Astrocyte (in vitro differentiated cells and primary cell): ENCODE measurements around the gene SGPL1. TPM values are rescaled to one million over a fixed set of nuclear protein-coding genes. Genes with fewer than 3 reads are reported as not detected.

Experiments
- DNase-seq: peaks from one replicate; pipeline ENCODE4 v3.0.0-alpha.2; 2010; ENCODE audit warnings: low read depth
- FAIRE-seq: peaks from 2 replicates; lab custom pipeline; 2011; peaks lifted over from hg19 to GRCh38; lab: Jason Lieb, UNC
- H2AFZ ChIP-seq: 2 replicates; pipeline ENCODE4 v1.6.0; 2012; ENCODE audit warnings: low read depth, low read length, inconsistent platforms
- H3K27ac ChIP-seq: 2 replicates; pipeline ENCODE4 v1.5.1; 2011; ENCODE audit warnings: low read depth, low read length, inconsistent platforms
- H3K27me3 ChIP-seq: 2 replicates; pipeline ENCODE4 v1.6.0; 2011; ENCODE audit warnings: low read length, inconsistent platforms; ENCODE audit not compliant: insufficient read depth
- H3K36me3 ChIP-seq: 2 replicates; pipeline ENCODE4 v1.5.1; 2011; ENCODE audit warnings: low read length, inconsistent platforms; ENCODE audit not compliant: insufficient read depth
- H3K4me1 ChIP-seq: 2 replicates; pipeline ENCODE4 v1.5.1; 2011; ENCODE audit warnings: low read length, inconsistent platforms; ENCODE audit not compliant: insufficient read depth
- H3K4me2 ChIP-seq: 2 replicates; pipeline ENCODE4 v1.6.0; 2012; ENCODE audit warnings: low read length, inconsistent platforms
- H3K4me3 ChIP-seq: 2 replicates; pipeline ENCODE4 v1.5.1; 2011; ENCODE audit warnings: low read depth, mild to moderate bottlenecking, low read length, inconsistent platforms; ENCODE audit not compliant: insufficient read depth
- H3K79me2 ChIP-seq: 2 replicates; pipeline ENCODE4 v1.6.0; 2012; ENCODE audit warnings: mild to moderate bottlenecking, low read length, inconsistent platforms; ENCODE audit not compliant: insufficient read depth
- H3K9ac ChIP-seq: 2 replicates; pipeline ENCODE4 v1.6.0; 2012; ENCODE audit warnings: mild to moderate bottlenecking, low read length, inconsistent platforms
- H3K9me3 ChIP-seq: 2 replicates; pipeline ENCODE4 v1.5.1; 2012; ENCODE audit warnings: low read depth, mild to moderate bottlenecking, low read length, inconsistent platforms; ENCODE audit not compliant: insufficient read depth
- H4K20me1 ChIP-seq: 2 replicates; pipeline ENCODE4 v1.6.0; 2012; ENCODE audit warnings: low read length, inconsistent platforms; ENCODE audit not compliant: insufficient read depth
- H3K27ac Mint-ChIP-seq: one replicate; pipeline ENCODE4 v1.8.0; 2021; ENCODE audit warnings: mild to moderate bottlenecking, mixed read lengths; ENCODE audit not compliant: unreplicated experiment
- H3K27me3 Mint-ChIP-seq: one replicate; pipeline ENCODE4 v1.8.0; 2021; ENCODE audit warnings: low read depth, mixed read lengths; ENCODE audit not compliant: unreplicated experiment
- H3K36me3 Mint-ChIP-seq: one replicate; pipeline ENCODE4 v1.8.0; 2021; ENCODE audit warnings: low read depth, mixed read lengths; ENCODE audit not compliant: unreplicated experiment
- H3K4me1 Mint-ChIP-seq: one replicate; pipeline ENCODE4 v1.8.0; 2021; ENCODE audit warnings: low read depth, mixed read lengths; ENCODE audit not compliant: unreplicated experiment
- H3K4me3 Mint-ChIP-seq: one replicate; pipeline ENCODE4 v1.8.0; 2021; ENCODE audit warnings: mild to moderate bottlenecking, moderate library complexity, mixed read lengths; ENCODE audit not compliant: unreplicated experiment
- H3K9me3 Mint-ChIP-seq: one replicate; pipeline ENCODE4 v1.8.0; 2021; ENCODE audit warnings: mild to moderate bottlenecking, mixed read lengths; ENCODE audit not compliant: unreplicated experiment
- EZH2 ChIP-seq: IDR thresholded peaks from 2 replicates; pipeline ENCODE4 v1.6.1; 2012; ENCODE audit warnings: mild to moderate bottlenecking, low read length, inconsistent platforms; ENCODE audit not compliant: insufficient read depth
- total RNA-seq: library from RNA; stranded (reverse); gene quantifications from 2 replicates; pipeline ENCODE4 v1.2.1, GENCODE V29; 2021
- TF ChIP-seq, protein P1 (sequence below): IDR thresholded peaks from 2 replicates; pipeline ENCODE4 v1.5.1; 2011; ENCODE audit warnings: low read depth, mild to moderate bottlenecking, inconsistent platforms, low read length, moderate library complexity; ENCODE audit not compliant: insufficient read depth

The SGPL1 gene
- total RNA-seq, 1 donor from 2014 or later = 101 TPM

DNA sequence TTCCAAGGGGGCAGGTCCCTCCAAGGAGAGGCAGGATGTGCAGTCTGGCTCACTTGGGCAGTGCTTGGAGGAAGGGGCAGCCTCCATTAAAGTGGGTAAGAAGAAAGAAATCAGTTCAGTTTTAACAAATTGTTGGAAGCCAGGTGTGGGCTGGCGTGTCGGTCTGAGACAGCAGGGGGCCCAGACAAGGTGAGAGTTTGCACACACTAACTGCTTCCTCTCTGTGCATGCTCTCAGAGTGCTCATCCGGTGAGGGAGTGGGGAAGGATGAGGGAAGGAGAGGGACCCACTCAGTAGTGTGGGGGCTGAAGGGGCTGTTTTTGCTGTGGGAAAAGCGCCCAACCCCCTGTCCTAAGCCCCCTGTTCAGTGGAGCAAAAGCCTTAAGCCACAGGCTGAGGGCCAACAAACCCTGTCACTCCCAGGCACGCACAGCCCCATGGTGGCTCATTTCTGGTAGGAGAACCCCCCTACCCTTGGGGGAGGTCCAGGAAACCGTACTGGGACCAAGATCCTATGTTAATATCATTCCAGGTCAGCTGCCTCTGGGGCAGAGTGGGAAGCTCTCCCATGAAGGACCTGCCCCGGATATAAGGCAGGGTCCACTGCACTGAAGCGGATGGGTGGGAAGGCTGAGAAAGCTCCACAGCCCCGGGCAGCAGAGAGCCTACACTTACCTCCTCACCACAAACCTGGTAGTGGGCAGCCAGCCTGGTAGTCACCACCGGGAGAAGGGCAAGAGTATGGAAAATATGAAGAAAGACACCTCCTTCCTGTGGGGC, 77.7 kb downstream of the SGPL1 start:
- no peak overlapping the region for H3K4me3 ChIP-seq
- H3K9me3 ChIP-seq = no peaks in the 10 kb centered on the region
- H3K9me3 Mint-ChIP-seq = no peaks in the 10 kb centered on the region
- no peak for FAIRE-seq
- H3K27ac Mint-ChIP-seq = no peak overlapping the region
- H3K4me1 Mint-ChIP-seq = peaks cover 7% of the 10 kb centered on the region
- no peak overlapping the region for H3K27ac ChIP-seq
- no peak for DNase-seq
- H3K9ac ChIP-seq = no peak overlapping the region
- H3K4me3 Mint-ChIP-seq = no peak overlapping the region
- no peaks in the 10 kb centered on the region for H3K79me2 ChIP-seq
- no peaks in the 10 kb centered on the region for H4K20me1 ChIP-seq
- no peaks in the 10 kb centered on the region for H3K36me3 Mint-ChIP-seq
- no peaks in the 10 kb centered on the region for H3K27me3 Mint-ChIP-seq
- no peak for TF ChIP-seq EZH2
- TF ChIP-seq, protein P1, sequence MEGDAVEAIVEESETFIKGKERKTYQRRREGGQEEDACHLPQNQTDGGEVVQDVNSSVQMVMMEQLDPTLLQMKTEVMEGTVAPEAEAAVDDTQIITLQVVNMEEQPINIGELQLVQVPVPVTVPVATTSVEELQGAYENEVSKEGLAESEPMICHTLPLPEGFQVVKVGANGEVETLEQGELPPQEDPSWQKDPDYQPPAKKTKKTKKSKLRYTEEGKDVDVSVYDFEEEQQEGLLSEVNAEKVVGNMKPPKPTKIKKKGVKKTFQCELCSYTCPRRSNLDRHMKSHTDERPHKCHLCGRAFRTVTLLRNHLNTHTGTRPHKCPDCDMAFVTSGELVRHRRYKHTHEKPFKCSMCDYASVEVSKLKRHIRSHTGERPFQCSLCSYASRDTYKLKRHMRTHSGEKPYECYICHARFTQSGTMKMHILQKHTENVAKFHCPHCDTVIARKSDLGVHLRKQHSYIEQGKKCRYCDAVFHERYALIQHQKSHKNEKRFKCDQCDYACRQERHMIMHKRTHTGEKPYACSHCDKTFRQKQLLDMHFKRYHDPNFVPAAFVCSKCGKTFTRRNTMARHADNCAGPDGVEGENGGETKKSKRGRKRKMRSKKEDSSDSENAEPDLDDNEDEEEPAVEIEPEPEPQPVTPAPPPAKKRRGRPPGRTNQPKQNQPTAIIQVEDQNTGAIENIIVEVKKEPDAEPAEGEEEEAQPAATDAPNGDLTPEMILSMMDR = no peak
- no peak overlapping the region for H2AFZ ChIP-seq
- no peaks in the 10 kb centered on the region for H3K36me3 ChIP-seq
- H3K4me2 ChIP-seq = no peak overlapping the region
- peaks cover 3% of the 10 kb centered on the region for H3K27me3 ChIP-seq
- H3K4me1 ChIP-seq = peaks cover 12% of the 10 kb centered on the region

DNA sequence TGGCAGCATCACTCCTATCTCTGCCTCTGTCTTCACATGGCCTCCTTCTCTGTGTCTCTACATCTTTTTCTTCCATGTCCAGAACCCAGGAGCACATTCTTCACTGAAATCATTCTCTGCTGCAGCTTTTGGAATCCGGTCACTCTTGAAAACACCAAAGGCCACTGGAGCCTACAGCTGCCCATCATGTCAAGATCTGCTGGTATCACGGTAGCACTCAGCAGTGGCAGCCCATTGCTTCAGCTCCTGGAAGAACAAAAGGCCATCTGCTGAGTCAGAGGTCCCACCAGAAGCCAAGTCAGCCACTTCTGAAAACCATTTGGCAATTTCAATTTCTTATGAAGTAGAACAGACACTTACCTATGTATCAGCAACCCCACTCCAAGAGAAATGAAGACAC, 78.7 kb downstream of the SGPL1 start:
- no peak overlapping the region for H3K4me3 Mint-ChIP-seq
- no peaks in the 10 kb centered on the region for H3K36me3 ChIP-seq
- H3K36me3 Mint-ChIP-seq = no peaks in the 10 kb centered on the region
- no peak overlapping the region for H3K4me3 ChIP-seq
- no peak overlapping the region for H2AFZ ChIP-seq
- H3K4me1 Mint-ChIP-seq = peaks cover 4% of the 10 kb centered on the region
- no peak overlapping the region for H3K27ac ChIP-seq
- peaks cover 7% of the 10 kb centered on the region for H3K4me1 ChIP-seq
- H4K20me1 ChIP-seq = no peaks in the 10 kb centered on the region
- H3K9me3 ChIP-seq = no peaks in the 10 kb centered on the region
- DNase-seq (no peak), FAIRE-seq (no peak)
- H3K27ac Mint-ChIP-seq = peak overlapping the region; percentile 29
- no peak overlapping the region for H3K4me2 ChIP-seq
- H3K27me3 ChIP-seq = peaks cover 3% of the 10 kb centered on the region
- no peak overlapping the region for H3K9ac ChIP-seq
- TF ChIP-seq, protein P1 = no peak
- no peak for TF ChIP-seq EZH2
- no peaks in the 10 kb centered on the region for H3K9me3 Mint-ChIP-seq
- no peaks in the 10 kb centered on the region for H3K79me2 ChIP-seq
- H3K27me3 Mint-ChIP-seq = no peaks in the 10 kb centered on the region

DNA sequence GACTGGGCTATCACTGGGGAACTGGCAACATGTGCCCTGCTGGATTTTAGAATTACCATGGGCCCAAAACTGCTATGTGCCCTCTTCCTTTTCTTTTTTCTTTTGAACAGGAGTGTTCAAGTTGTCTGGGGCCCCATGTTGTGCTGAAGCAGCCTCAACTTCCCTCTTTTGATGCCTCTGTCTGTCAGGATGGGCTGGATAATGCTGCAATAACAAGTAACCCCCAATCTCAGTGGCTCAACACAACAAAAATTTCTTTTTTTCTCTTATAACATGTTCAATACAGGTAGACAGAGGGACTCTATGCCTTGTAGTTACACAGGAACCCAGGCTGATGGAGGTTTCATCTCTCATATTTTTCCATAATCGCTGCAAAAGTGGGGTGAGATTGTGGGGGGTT, 80.8 kb downstream of the SGPL1 start:
- TF ChIP-seq, protein P1 = no peak
- no peak for TF ChIP-seq EZH2
- no peaks in the 10 kb centered on the region for H3K36me3 ChIP-seq
- Mint-ChIP-seq H3K27me3 (peaks cover 10% of the 10 kb centered on the region), H3K27ac (no peak overlapping the region), H3K36me3 (no peaks in the 10 kb centered on the region), H3K4me3 (no peak overlapping the region), H3K9me3 (no peaks in the 10 kb centered on the region), H3K4me1 (peaks cover 4% of the 10 kb centered on the region)
- FAIRE-seq = no peak
- no peak overlapping the region for H2AFZ ChIP-seq
- H3K79me2 ChIP-seq = no peaks in the 10 kb centered on the region
- H3K9ac ChIP-seq = no peak overlapping the region
- peaks cover under 1% of the 10 kb centered on the region for H3K4me1 ChIP-seq
- no peaks in the 10 kb centered on the region for H3K9me3 ChIP-seq
- no peak overlapping the region for H3K27ac ChIP-seq
- H3K4me2 ChIP-seq = no peak overlapping the region
- H3K4me3 ChIP-seq = no peak overlapping the region
- H4K20me1 ChIP-seq = no peaks in the 10 kb centered on the region
- H3K27me3 ChIP-seq = peaks cover 3% of the 10 kb centered on the region
- no peak for DNase-seq
